Activated CD4-positive, alpha-beta T cell treated with anti-CD3 and anti-CD28 coated beads, Interleukin-2, amount 10 ng/mL, durations not matched to agents 24 days and 14 days (primary cell): ENCODE measurements around the gene ABI3BP. TPM values are rescaled to one million over a fixed set of nuclear protein-coding genes. Genes with fewer than 3 reads are reported as not detected.
"Not testable (repeated sequence)": the region's sequence is repeated elsewhere in the genome, so short reads cannot be mapped to it uniquely, and the experiment has no call there.

Experiments used
- DNase-seq: peaks from one replicate; pipeline ENCODE4 v3.0.0; 2022
- H3K27ac Mint-ChIP-seq: one replicate; pipeline ENCODE4 v1.8.0; 2022; ENCODE audit warnings: mild to moderate bottlenecking, mixed read lengths
- H3K27me3 Mint-ChIP-seq: one replicate; pipeline ENCODE4 v1.8.0; 2022; ENCODE audit warnings: mixed read lengths
- H3K36me3 Mint-ChIP-seq: one replicate; pipeline ENCODE4 v1.8.0; 2022; ENCODE audit warnings: low read depth, mild to moderate bottlenecking, mixed read lengths
- H3K4me1 Mint-ChIP-seq: one replicate; pipeline ENCODE4 v1.8.0; 2021; ENCODE audit warnings: mixed read lengths
- H3K4me3 Mint-ChIP-seq: one replicate; pipeline ENCODE4 v1.8.0; 2022; ENCODE audit warnings: mild to moderate bottlenecking, moderate library complexity, mixed read lengths
- H3K9me3 Mint-ChIP-seq: one replicate; pipeline ENCODE4 v1.8.0; 2021; ENCODE audit warnings: mixed read lengths
- intact Hi-C: fragments of 100-400 bp; cut with micrococcal nuclease; formaldehyde crosslinking; loops from one replicate; pipeline ENCODE4 v1.15.1; 2023
- total RNA-seq: library from RNA; stranded (reverse); gene quantifications from 2 replicates; pipeline ENCODE4 v1.2.3, GENCODE V29; 2022

The ABI3BP gene, protein sequence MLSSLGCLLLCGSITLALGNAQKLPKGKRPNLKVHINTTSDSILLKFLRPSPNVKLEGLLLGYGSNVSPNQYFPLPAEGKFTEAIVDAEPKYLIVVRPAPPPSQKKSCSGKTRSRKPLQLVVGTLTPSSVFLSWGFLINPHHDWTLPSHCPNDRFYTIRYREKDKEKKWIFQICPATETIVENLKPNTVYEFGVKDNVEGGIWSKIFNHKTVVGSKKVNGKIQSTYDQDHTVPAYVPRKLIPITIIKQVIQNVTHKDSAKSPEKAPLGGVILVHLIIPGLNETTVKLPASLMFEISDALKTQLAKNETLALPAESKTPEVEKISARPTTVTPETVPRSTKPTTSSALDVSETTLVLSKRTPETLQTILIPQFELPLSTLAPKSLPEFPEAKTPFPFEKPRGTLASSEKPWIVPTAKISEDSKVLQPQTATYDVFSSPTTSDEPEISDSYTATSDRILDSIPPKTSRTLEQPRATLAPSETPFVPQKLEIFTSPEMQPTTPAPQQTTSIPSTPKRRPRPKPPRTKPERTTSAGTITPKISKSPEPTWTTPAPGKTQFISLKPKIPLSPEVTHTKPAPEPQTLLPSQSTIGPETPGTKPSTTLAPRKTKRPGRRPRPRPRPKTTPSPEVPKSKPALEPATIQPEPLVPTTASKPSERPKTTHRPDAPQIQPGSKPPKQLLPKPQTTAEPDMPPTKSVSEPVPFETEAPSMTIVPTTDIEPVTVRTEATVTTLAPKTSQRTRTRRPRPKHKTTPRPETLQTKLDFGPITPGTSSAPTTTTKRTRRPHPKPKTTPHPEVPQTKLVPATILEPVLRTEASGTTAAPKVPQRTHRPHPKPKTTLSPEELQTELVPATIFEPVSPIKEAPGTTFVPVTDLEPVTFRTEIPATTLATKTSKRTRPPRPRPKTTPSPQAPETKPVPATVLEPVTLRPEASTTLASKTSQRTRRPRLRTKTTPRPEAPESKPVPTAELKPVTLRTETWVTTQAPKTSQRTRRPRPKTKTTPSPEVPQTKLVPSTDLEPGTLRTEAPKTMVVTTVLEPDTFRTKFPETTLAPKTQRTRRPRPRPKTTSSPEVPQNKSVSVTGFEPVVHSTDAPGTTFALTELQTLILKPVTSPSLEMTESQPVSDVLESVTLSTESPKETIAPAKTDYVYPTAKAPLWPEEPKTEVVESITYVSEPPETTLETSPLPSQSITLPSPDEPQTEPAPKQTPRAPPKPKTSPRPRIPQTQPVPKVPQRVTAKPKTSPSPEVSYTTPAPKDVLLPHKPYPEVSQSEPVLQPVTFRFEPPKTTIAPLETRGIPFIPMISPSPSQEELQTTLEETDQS (N-terminal part only)
- not detected in 2 replicates for total RNA-seq

DNA sequence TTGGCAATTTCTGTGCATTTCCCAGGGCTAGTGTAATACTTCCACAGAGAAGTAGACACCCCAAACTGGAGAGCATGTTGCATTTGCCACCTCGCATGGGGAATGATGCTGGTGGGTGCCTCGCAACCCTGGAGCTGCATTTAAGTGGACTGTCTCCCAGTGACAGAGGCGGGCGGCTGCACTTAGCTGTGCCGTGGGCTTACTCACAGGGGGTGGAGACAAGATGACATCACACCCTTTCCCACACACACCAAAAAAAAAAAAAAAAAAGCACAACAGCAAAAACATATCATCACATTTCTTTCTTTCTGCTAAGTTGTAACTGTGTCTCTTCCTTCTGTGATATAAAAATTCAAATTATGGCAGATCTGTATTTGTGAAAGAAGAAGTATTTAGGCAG is at the start of gene ABI3BP:
ABI3BP (minus strand) TSS at position 113 of the 400 bp plus-strand sequence; CDS start at position 76, 37 bp downstream.
- intact Hi-C loops = no loop called here

DNA sequence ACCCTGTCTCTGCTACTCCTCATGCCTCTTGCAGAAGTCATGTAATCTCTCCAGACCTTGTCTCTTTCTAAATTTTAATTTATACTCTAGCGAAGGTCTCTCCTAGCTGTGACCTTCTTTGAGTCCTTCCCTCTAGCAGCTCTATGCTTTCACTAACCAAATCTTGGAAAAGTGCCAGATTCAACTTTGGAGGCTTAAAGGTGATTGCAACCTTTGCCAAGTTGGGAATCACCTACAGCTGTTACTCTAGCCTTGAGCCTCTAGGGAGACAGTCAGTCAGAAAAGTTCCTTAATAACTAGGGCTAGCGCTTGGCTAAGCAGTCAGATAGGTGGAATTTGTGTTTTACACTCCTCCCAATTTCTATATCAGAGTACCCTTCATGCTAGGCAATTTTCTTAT is 46.1 kb upstream of the ABI3BP start:
- Mint-ChIP-seq H3K27ac (no peak overlapping the region), H3K27me3 (no peaks in the 10 kb centered on the region), H3K4me3 (no peak overlapping the region), H3K9me3 (no peaks in the 10 kb centered on the region), H3K4me1 (no peaks in the 10 kb centered on the region), H3K36me3 (no peaks in the 10 kb centered on the region)
- intact Hi-C loops = no loop called here
- no peak for DNase-seq

More for the DNA sequence above, at the start of gene ABI3BP:
- Mint-ChIP-seq H3K4me1 (no peaks in the 10 kb centered on the region), H3K4me3 (no peak within 1 kb of the TSS), H3K27me3 (peaks cover 16% of the 10 kb centered on the region), H3K36me3 (no peaks in the 10 kb centered on the region), H3K27ac (no peak within 1 kb of the TSS), H3K9me3 (no peaks in the 10 kb centered on the region)
- no peak for DNase-seq

DNA sequence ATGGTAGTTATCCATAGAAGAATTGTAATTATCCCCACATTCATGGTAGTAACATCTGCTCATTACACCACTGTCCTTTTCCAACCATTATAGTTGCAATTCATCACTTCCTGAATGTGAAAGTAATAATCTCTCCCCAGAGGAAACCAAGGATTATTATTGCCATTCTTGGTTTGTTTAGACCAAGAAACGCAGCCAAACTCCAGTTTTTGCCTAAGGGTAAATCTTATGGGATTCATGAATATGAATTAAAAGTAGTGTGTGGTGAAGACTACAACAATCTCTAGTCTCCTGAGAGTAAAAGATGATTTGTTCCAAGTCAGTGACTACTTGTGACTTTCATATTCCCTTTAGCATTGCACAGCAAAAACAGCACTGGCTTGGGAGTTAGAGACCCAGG is 45.7 kb upstream of the ABI3BP start:
- Mint-ChIP-seq H3K4me3 (no peak overlapping the region), H3K27me3 (no peaks in the 10 kb centered on the region), H3K27ac (no peak overlapping the region), H3K9me3 (no peaks in the 10 kb centered on the region), H3K4me1 (no peaks in the 10 kb centered on the region), H3K36me3 (no peaks in the 10 kb centered on the region)
- no peak for DNase-seq
- intact Hi-C loops = no loop called here

DNA sequence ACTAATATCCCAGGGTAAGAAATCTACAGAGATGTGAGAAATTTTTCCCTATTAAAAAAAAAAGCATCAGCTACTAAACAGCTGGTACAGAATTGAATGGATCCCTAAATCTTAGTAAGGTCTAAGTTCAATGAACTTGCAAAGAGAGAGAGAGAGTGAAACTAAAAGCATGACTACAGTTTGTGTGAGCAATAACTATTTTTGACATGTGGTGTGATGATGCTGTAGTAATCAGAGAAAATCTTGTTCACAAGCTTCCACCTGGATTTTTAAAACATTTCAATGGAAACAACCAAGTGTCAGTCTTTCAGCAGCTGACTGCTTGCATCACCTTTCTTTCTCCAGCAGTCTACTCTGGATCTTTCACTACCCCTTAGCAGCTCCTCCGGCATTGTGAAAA is 45.2 kb upstream of the ABI3BP start:
- no peak overlapping the region for H3K27ac Mint-ChIP-seq
- H3K4me3 Mint-ChIP-seq = no peak overlapping the region
- no peaks in the 10 kb centered on the region for H3K36me3 Mint-ChIP-seq
- H3K4me1 Mint-ChIP-seq = no peaks in the 10 kb centered on the region
- intact Hi-C loops = no loop called here
- no peak for DNase-seq
- H3K9me3 Mint-ChIP-seq = no peaks in the 10 kb centered on the region
- no peaks in the 10 kb centered on the region for H3K27me3 Mint-ChIP-seq

DNA sequence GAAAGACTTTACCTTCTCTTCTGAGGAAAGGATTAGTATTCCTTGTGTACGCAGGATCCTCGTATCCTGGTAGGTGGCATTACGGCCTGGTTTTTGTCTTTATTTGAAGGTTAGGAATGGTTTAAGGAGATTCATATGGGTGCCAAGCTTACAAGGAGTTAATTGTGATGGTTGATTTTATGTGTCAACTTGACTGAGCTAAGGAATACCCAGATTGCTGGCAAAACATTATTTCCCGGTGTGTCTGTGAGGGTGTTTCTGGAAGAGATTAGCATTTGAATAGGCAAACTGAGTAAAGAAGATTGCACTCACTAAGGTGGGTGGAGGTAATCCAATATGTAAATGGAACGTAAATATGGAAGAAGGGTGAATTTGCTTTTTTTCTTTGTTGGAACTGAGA is 44.4 kb upstream of the ABI3BP start:
- intact Hi-C loops = no loop called here
- no peak overlapping the region for H3K27ac Mint-ChIP-seq
- no peaks in the 10 kb centered on the region for H3K36me3 Mint-ChIP-seq
- no peaks in the 10 kb centered on the region for H3K27me3 Mint-ChIP-seq
- DNase-seq = no peak
- no peaks in the 10 kb centered on the region for H3K9me3 Mint-ChIP-seq
- H3K4me1 Mint-ChIP-seq = no peaks in the 10 kb centered on the region
- no peak overlapping the region for H3K4me3 Mint-ChIP-seq

DNA sequence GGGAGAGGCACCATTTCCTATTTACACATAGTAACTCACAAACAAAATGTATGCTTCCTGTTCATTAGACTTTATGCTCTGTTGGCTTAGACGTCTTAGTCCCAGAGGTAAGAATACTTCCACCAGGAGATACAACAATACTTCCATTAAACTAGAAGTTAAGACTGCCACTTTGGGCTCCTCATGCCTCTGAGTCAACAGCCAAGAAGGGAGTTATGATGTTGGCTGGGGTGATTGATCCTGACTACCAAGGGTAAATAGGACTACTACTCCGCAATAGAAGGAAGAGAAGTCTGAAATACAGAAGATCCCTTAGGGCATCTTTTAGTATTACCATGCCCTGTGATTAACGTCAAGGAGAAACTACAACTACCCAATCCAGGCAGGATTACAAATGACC is 43.5 kb upstream of the ABI3BP start:
- Mint-ChIP-seq H3K36me3 (no peaks in the 10 kb centered on the region), H3K27ac (no peak overlapping the region), H3K9me3 (no peaks in the 10 kb centered on the region), H3K4me3 (no peak overlapping the region), H3K4me1 (no peaks in the 10 kb centered on the region), H3K27me3 (no peaks in the 10 kb centered on the region)
- intact Hi-C loops = no loop called here
- DNase-seq = no peak

DNA sequence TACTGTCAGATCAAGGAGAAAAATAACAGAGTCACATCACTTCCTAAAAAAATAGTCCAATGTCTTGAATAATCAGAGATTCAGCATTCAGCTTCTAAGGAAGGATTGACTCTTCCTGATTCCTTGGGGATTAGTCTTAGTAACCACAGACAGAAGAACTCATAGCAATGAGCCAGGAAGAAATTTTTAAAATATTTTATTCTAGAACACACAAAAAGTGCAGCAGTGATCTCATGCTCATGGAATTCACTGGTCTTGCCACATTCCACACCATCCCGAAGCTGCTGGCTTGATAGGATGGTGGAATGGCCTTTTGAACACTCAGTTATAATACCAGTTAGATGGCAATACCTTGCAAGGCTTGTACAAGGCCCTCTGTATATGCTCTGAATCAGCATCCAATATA is 43.0 kb upstream of the ABI3BP start:
- Mint-ChIP-seq H3K4me3 (no peak overlapping the region), H3K27me3 (no peaks in the 10 kb centered on the region), H3K4me1 (no peaks in the 10 kb centered on the region), H3K36me3 (no peaks in the 10 kb centered on the region), H3K9me3 (no peaks in the 10 kb centered on the region), H3K27ac (no peak overlapping the region)
- DNase-seq = no peak
- intact Hi-C loops = no loop called here

DNA sequence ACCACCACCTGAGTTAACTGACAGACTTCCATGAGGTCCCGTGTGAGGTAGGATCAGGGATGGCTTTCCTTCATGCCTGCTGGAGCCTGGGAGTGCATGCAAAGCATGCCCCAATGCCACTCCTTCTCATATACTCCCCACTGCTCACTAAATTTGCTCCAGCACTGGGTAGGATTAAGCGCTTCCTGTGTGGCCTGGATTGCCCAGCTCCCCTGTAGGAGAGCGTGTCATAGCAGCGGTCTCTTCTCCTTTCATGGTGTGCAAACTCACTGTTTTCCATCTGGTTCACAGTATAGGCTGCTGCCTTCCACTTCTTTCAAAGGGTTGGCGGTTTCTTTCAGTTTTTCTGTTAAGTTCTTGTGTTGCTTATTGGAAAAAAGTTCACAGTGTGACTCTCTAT is 34.1 kb upstream of the ABI3BP start:
- Mint-ChIP-seq H3K27me3 (no peaks in the 10 kb centered on the region), H3K4me3 (no peak overlapping the region), H3K36me3 (no peaks in the 10 kb centered on the region), H3K4me1 (no peaks in the 10 kb centered on the region), H3K27ac (no peak overlapping the region), H3K9me3 (peaks cover 9% of the 10 kb centered on the region)
- intact Hi-C loops = no loop called here
- DNase-seq = no peak

DNA sequence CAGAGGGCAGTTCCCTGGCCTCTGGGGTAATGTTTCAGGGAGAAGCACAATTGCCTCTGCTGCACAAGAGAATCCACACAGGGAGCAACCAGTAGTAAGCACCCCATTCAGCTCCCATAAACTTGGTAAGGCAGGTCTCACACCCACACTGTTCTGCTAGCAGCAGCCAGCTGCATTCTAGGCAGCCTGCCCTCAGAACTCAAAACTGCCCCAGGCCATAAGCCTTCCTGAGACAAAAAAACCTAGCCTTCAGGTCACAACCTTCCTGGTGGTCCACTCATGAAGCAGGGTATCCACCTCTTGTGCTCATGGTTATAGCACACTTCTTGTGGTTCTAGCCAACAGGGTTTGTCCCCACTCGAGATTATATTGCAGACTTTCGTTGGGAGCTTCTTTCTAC is 33.7 kb upstream of the ABI3BP start:
- Mint-ChIP-seq H3K27me3 (no peaks in the 10 kb centered on the region), H3K36me3 (no peaks in the 10 kb centered on the region), H3K4me3 (no peak overlapping the region), H3K27ac (no peak overlapping the region), H3K4me1 (no peaks in the 10 kb centered on the region), H3K9me3 (peaks cover 9% of the 10 kb centered on the region)
- intact Hi-C loops = no loop called here
- no peak for DNase-seq

DNA sequence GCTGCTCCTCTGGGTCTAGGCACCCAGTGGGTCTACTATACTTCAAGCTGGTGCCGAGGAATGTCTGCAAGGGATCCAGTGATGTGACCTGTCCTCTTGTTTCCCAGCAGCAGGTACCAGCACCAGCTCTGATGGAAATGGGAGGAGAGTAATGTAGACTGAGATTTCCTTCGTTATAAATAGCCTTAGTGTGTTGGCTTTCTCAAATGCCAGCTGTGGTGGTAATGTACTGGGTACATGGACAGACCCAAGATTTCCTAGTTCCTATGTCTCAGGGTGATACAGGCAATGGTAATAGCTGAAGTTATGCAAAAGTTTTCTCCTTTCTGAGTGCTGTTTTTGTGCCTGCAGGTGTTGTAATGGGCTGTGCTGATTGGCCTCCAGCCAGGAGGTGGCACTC is 33.0 kb upstream of the ABI3BP start:
- Mint-ChIP-seq H3K9me3 (peaks cover 9% of the 10 kb centered on the region), H3K27ac (no peak overlapping the region), H3K4me3 (no peak overlapping the region), H3K4me1 (no peaks in the 10 kb centered on the region), H3K36me3 (no peaks in the 10 kb centered on the region), H3K27me3 (no peaks in the 10 kb centered on the region)
- intact Hi-C loops = no loop called here
- no peak for DNase-seq

DNA sequence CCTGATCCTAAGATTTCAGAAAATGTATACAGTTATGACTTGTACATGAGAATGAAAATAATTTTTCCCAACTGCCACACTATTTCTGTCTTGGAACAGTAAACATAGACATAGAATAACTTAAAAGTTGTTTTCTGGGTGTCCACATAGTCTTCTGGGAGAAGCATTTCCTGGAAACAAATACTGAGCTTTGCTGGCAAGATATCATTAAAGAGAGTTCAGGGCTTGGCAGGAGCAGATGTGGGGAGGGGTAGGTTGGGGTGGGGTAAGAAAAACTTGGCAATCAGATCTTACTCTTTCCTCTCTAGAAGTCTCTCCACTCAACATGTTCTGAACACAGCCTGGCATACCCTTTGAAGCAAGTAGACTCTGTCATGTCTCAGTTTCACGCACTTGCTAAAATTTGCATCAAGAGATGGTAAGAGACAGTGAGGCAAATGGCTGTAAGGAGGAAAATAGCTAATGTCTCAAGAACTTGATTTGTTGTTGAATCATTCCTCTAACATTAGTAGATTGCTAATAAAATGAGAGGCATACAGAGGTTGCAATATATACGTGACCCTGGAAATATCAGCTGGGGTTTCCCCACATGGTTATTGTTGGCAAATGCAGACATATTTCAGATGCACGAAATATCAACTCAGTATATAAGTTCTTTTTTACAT is 27.3 kb upstream of the ABI3BP start:
- peaks cover 2% of the 10 kb centered on the region for H3K27me3 Mint-ChIP-seq
- no peak for DNase-seq
- H3K36me3 Mint-ChIP-seq = no peaks in the 10 kb centered on the region
- intact Hi-C loops = no loop called here
- H3K4me3 Mint-ChIP-seq = no peak overlapping the region
- no peaks in the 10 kb centered on the region for H3K4me1 Mint-ChIP-seq
- no peaks in the 10 kb centered on the region for H3K9me3 Mint-ChIP-seq
- H3K27ac Mint-ChIP-seq = no peak overlapping the region

DNA sequence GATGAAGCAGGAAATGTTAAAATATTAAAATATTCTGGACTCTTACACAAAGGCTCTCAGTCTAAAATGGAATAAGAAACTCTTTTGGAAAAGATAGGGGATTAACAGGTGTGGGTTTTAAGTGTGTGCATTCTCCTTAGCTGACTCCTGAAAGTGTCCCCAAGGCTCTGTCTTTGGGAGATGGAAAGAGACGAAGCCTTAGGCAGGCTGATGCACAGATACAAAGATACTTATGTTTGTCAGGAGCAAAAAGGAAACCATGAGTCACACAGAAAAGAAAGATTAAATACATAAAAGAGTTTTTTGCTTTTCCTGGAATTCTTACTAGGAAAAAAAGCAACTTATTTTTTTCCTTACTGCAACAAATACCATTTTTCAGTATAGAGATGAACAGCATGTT is 23.8 kb upstream of the ABI3BP start:
- no peak overlapping the region for H3K27ac Mint-ChIP-seq
- no peaks in the 10 kb centered on the region for H3K36me3 Mint-ChIP-seq
- intact Hi-C loops = no loop called here
- no peak for DNase-seq
- no peaks in the 10 kb centered on the region for H3K9me3 Mint-ChIP-seq
- H3K4me1 Mint-ChIP-seq = no peaks in the 10 kb centered on the region
- H3K4me3 Mint-ChIP-seq = no peak overlapping the region
- H3K27me3 Mint-ChIP-seq = peaks cover 2% of the 10 kb centered on the region

DNA sequence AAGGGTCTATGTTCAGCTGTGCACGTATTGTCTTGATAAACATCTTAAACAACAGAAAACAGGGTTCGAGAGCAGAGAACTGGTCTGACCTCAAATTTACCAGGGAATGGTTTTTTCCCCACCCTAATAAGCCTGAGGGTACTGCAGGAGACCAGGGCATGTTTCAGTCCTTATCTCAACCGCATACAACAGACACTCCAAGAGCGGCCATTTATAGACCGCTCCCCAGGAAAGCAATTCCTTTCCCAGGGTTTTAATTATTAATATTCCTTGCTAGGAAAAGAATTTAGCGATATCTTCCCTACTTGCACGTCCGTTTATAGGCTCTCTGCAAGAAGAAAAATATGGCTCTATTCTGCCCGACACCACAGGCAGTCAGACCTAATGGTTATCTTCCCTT is 19.1 kb upstream of the ABI3BP start:
- H3K9me3 Mint-ChIP-seq, DNase-seq, H3K27ac Mint-ChIP-seq, H3K36me3 Mint-ChIP-seq, intact Hi-C loops, H3K27me3 Mint-ChIP-seq, H3K4me1 Mint-ChIP-seq, H3K4me3 Mint-ChIP-seq: not testable (repeated sequence)
